ENCODE data around the gene MITF.

DNA sequence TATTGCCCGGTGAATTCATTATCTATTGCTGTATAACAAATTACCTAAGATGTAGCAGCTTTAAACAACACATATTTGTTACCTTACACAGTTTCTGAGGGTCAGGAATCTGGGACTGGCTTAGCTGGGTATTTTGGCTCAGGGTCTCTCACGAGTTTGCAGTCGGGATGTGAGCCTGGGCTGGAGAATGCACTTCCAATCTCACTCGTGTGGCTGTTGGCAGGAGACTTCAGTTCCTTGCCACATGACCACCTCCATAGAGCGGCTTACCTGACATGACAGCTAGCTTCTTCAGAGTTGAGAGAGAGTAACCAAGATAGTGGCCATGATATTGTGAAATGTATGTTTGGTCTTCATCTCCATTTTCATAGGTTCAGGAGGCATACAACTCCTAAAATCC is 18.4 kb upstream of the MITF start:
- TF ChIP-seq CTCF (conservative IDR thresholded peaks at IDR 0.05; ENCODE audit: low read depth, low read length) (no peak), SMC3 (IDR thresholded peaks at IDR 0.05; ENCODE audit: low read depth, low read length) (no peak), CEBPB (IDR thresholded peaks at IDR 0.05; ENCODE audit: low read depth, low read length) (no peak), CHD1 (IDR thresholded peaks at IDR 0.05; ENCODE audit: low read depth, low read length) (no peak)

Measured in IMR-90 (cell line).